Tibial artery (tissue), 4 donors: ENCODE data around the gene HMG20A.

ENCODE experiments used
- DNase-seq, 2 donors: peaks; one replicate each; pipeline ENCODE4 v3.0.0-alpha.2; 2019
- H3K27ac ChIP-seq, 2 donors: fragments of 200-600 bp; sonication (generic) in 1 of 2; 1 replicate in 1 of 2; 2 replicates in 1 of 2; pipeline ENCODE4 v1.5.1; 2018 to 2019; ENCODE audit warnings: mild to moderate bottlenecking in 1 of 2
- H3K27me3 ChIP-seq, 2 donors: fragments of 200-600 bp; sonication (generic) in 1 of 2; one replicate each; pipeline versions ENCODE4 v1.5.1 to v1.6.0; 2016 to 2019
- H3K36me3 ChIP-seq, 3 donors: fragments of 200-600 bp; sonication (generic) in 2 of 3; one replicate each; pipeline ENCODE4 v1.5.1; 2016 to 2019; ENCODE audit warnings: mild to moderate bottlenecking in 2 of 3
- H3K4me1 ChIP-seq, 4 donors: fragments of 200-600 bp; sonication (generic) in 2 of 4; 1 replicate in 3 of 4; 2 replicates in 1 of 4; pipeline ENCODE4 v1.5.1; 2016 to 2019
- H3K4me3 ChIP-seq, 2 donors: fragments of 200-600 bp; sonication (generic) in 1 of 2; 1 replicate in 1 of 2; 2 replicates in 1 of 2; pipeline ENCODE4 v1.5.1; 2018 to 2019; ENCODE audit warnings: mild to moderate bottlenecking in 2 of 2
- H3K9me3 ChIP-seq, 3 donors: fragments of 200-600 bp; sonication (generic) in 1 of 3; one replicate each; pipeline ENCODE4 v1.5.1; 2016 to 2019
- CTCF ChIP-seq, 2 experiments: fragments of 200-600 bp in 1 of 2; fragments of 450-650 bp in 1 of 2; IDR thresholded peaks; one replicate each; pipeline ENCODE4 v1.5.1; 2017 to 2019; ENCODE audit warnings: antibody characterized with exemption in 2 of 2, mild to moderate bottlenecking in 1 of 2, moderate library complexity in 1 of 2
- intact Hi-C: fragments of 100-400 bp; cut with DNase I; formaldehyde crosslinking; loops from one replicate; pipeline ENCODE4 v1.15.0; 2023; ENCODE audit warnings: low total_unique reads

The HMG20A gene

GRCh38 chr15:77420610-77421369, at the start of gene HMG20A:
TSS of gene HMG20A (plus strand) at chr15:77420888. CDS start at chr15:77458408, 37,520 bp downstream.
- no peaks in the 10 kb centered on the region for H3K36me3 ChIP-seq
- H3K27me3 ChIP-seq, result no peaks in the 10 kb centered on the region
- peak within 1 kb of the TSS; percentile 93 to 95 for H3K27ac ChIP-seq
- DNase-seq, result peak; percentile 28 to 74
- H3K4me1 ChIP-seq, result peaks cover 0 to 53% (median 28%) of the 10 kb centered on the region in 4 donors
- H3K4me3 ChIP-seq, result peak within 1 kb of the TSS; percentile 91 to 96
- TF ChIP-seq CTCF (IDR thresholded peaks at IDR 0.05), result no peak
- intact Hi-C loops, result loop anchor here (10.0 kb wide), 1 partner anchor 74 kb away; no protein-coding TSS in a partner anchor
- no peaks in the 10 kb centered on the region for H3K9me3 ChIP-seq

GRCh38 chr15:77371850-77372563, 48.7 kb upstream of the HMG20A start:
- Histone ChIP-seq H3K9me3 (no peaks in the 10 kb centered on the region), H3K27me3 (no peaks in the 10 kb centered on the region), H3K4me3 (no peak overlapping the region), H3K36me3 (no peaks in the 10 kb centered on the region), H3K27ac (no peak overlapping the region), H3K4me1 (no peaks in the 10 kb centered on the region)
- DNase-seq, result no peak
- intact Hi-C loops, result no loop called here
- no peak for TF ChIP-seq CTCF (IDR thresholded peaks at IDR 0.05)

GRCh38 chr15:77373441-77373840, 47.2 kb upstream of the HMG20A start:
- no peak overlapping the region for H3K27ac ChIP-seq
- no peak for TF ChIP-seq CTCF (IDR thresholded peaks at IDR 0.05)
- no peaks in the 10 kb centered on the region for H3K9me3 ChIP-seq
- no peaks in the 10 kb centered on the region for H3K4me1 ChIP-seq
- no peak for DNase-seq
- H3K36me3 ChIP-seq, result no peaks in the 10 kb centered on the region
- intact Hi-C loops, result no loop called here
- H3K27me3 ChIP-seq, result no peaks in the 10 kb centered on the region
- no peak overlapping the region for H3K4me3 ChIP-seq

GRCh38 chr15:77375133-77375532, 45.6 kb upstream of the HMG20A start:
- Histone ChIP-seq H3K27me3 (no peaks in the 10 kb centered on the region), H3K27ac (no peak overlapping the region), H3K9me3 (no peaks in the 10 kb centered on the region), H3K4me1 (no peaks in the 10 kb centered on the region), H3K4me3 (no peak overlapping the region), H3K36me3 (no peaks in the 10 kb centered on the region)
- DNase-seq, result no peak
- intact Hi-C loops, result no loop called here
- no peak for TF ChIP-seq CTCF (IDR thresholded peaks at IDR 0.05)

GRCh38 chr15:77376770-77377169, 43.9 kb upstream of the HMG20A start:
- no peak overlapping the region for H3K4me3 ChIP-seq
- TF ChIP-seq CTCF (IDR thresholded peaks at IDR 0.05), result no peak
- no peaks in the 10 kb centered on the region for H3K36me3 ChIP-seq
- no peak for DNase-seq
- peaks cover 0 to 12% (median 0%) of the 10 kb centered on the region in 4 donors for H3K4me1 ChIP-seq
- no peak overlapping the region for H3K27ac ChIP-seq
- no peaks in the 10 kb centered on the region for H3K9me3 ChIP-seq
- no peaks in the 10 kb centered on the region for H3K27me3 ChIP-seq
- intact Hi-C loops, result no loop called here
